ENCODE results near the gene PROM1. TPM values are rescaled to one million over a fixed set of nuclear protein-coding genes. Genes with fewer than 3 reads are reported as not detected.

Gene PROM1
- total RNA-seq, 4 donors from 2014 or later = 3.3 to 4.6 (median 4.0) TPM

DNA sequence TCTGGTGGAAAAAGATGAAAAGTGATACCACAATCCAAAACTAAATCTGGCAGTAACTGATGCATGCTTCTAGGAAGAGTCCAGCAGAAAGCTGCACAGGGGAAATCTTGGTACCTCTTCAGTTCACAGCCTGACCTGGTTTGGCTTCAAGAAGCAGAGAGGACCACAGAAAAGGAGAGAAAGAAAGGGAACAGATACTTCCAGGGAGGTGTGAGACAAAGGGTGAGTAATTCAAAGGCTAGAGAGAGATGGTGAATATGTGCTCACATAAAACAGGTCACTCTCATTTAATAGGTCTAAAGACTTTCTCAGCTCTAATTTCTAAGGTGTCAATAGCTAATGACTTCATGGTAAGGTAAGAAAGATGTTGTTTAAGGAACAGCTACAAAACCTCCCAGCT lies 132.0 kb downstream of the PROM1 start:
- Histone ChIP-seq H3K9me3 (no peaks in the 10 kb centered on the region), H3K36me3 (no peaks in the 10 kb centered on the region), H3K4me1 (peaks cover 0 to 7% (median 3%) of the 10 kb centered on the region in 4 donors), H3K27me3 (no peaks in the 10 kb centered on the region), H3K27ac (replicated peaks in 1 of 4) (no peak overlapping the region), H3K4me3 (no peak overlapping the region)
- no peak for DNase-seq (ENCODE audit: extremely low spot score)
- intact Hi-C loops (cut with DNase I) = no loop called here
- no peak for TF ChIP-seq EP300 (IDR thresholded peaks at IDR 0.05)
- TF ChIP-seq POLR2A (IDR thresholded peaks at IDR 0.05; ENCODE audit: low read depth) = no peak
- no peak for TF ChIP-seq POLR2AphosphoS5 (IDR thresholded peaks at IDR 0.05)
- TF ChIP-seq, protein P1, sequence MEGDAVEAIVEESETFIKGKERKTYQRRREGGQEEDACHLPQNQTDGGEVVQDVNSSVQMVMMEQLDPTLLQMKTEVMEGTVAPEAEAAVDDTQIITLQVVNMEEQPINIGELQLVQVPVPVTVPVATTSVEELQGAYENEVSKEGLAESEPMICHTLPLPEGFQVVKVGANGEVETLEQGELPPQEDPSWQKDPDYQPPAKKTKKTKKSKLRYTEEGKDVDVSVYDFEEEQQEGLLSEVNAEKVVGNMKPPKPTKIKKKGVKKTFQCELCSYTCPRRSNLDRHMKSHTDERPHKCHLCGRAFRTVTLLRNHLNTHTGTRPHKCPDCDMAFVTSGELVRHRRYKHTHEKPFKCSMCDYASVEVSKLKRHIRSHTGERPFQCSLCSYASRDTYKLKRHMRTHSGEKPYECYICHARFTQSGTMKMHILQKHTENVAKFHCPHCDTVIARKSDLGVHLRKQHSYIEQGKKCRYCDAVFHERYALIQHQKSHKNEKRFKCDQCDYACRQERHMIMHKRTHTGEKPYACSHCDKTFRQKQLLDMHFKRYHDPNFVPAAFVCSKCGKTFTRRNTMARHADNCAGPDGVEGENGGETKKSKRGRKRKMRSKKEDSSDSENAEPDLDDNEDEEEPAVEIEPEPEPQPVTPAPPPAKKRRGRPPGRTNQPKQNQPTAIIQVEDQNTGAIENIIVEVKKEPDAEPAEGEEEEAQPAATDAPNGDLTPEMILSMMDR (IDR thresholded peaks at IDR 0.05) = no peak

DNA sequence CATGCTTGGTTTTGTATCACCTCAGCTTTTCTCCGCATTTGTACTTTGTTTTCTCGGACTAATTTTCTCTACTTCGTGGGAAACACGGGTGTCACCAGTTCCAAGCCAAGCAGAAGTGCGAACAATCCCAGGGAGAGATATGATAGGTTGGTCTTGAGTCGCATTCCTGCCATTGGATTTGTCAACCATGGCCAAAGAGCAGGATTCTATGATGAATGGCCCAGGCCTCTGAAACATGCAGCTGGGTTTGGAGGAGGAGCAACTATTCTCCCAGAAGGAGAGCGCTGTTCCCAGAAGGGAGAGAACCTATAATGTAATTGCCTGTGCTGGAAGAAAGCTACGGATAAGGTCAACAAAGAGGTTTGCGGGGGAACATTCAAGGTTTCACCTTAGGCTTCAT lies 135.0 kb downstream of the PROM1 start:
- no peaks in the 10 kb centered on the region for H3K4me1 ChIP-seq
- TF ChIP-seq EP300 (IDR thresholded peaks at IDR 0.05) (no peak), POLR2A (IDR thresholded peaks at IDR 0.05; ENCODE audit: low read depth) (no peak), POLR2AphosphoS5 (IDR thresholded peaks at IDR 0.05) (no peak)
- TF ChIP-seq, protein P1 (IDR thresholded peaks at IDR 0.05) = no peak
- H3K36me3 ChIP-seq = no peaks in the 10 kb centered on the region
- intact Hi-C loops (cut with DNase I) = no loop called here
- H3K27ac ChIP-seq (replicated peaks in 1 of 4) = no peak overlapping the region
- H3K4me3 ChIP-seq = no peak overlapping the region
- DNase-seq (ENCODE audit: extremely low spot score) = no peak
- no peaks in the 10 kb centered on the region for H3K9me3 ChIP-seq
- H3K27me3 ChIP-seq = no peaks in the 10 kb centered on the region
- WGBS = 95% methylated on average over 9 of the region's 9 CpGs

DNA sequence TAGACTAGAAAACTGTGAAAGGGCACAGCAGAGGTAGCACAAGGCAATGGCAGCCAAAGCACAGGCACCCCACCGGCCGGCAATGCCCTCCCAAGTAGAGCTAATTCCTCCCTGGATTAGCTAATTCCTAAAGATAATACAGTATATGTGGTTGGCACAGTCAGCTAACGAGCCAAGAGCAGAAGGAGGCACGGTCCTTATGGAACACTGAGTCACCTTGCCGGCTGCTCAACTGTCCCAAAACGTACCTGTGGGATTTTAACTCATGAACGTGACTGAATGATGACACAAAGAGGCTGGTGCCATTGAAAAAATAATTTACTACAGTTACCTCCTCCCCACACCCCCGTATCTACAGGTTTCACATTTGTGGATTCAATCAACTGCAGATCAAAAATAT lies 136.1 kb downstream of the PROM1 start:
- no peaks in the 10 kb centered on the region for H3K27me3 ChIP-seq
- TF ChIP-seq EP300 (IDR thresholded peaks at IDR 0.05) = no peak
- no peak for TF ChIP-seq POLR2AphosphoS5 (IDR thresholded peaks at IDR 0.05)
- TF ChIP-seq, protein P1 (IDR thresholded peaks at IDR 0.05) = no peak
- TF ChIP-seq POLR2A (IDR thresholded peaks at IDR 0.05; ENCODE audit: low read depth) = no peak
- H3K4me1 ChIP-seq = no peaks in the 10 kb centered on the region
- intact Hi-C loops (cut with DNase I) = no loop called here
- no peak overlapping the region for H3K4me3 ChIP-seq
- no peaks in the 10 kb centered on the region for H3K9me3 ChIP-seq
- no peak for DNase-seq (ENCODE audit: extremely low spot score)
- no peak overlapping the region for H3K27ac ChIP-seq (replicated peaks in 1 of 4)
- 96% methylated on average over 8 of the region's 8 CpGs for WGBS
- H3K36me3 ChIP-seq = no peaks in the 10 kb centered on the region

DNA sequence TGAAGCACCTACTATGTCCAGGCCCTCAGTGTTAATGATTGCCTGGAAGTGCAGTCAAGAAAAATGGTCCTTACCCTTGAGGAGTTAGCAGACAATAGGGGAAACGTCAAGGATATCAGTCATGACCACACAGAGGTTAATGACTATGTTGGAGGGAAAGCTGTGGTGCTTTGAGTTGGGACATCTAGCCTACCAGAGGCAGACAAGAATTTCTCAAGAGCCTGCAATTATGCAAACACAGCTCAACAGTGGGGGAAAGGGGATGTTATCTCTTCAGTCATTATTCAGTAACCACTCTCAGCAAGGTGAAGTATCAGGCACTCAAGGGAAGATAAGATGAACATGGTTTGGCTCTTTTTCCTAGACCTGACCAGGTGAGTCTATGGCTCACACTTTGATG lies 138.3 kb downstream of the PROM1 start:
- Histone ChIP-seq H3K27me3 (no peaks in the 10 kb centered on the region), H3K4me3 (no peak overlapping the region), H3K9me3 (no peaks in the 10 kb centered on the region), H3K27ac (replicated peaks in 1 of 4) (no peak overlapping the region), H3K4me1 (no peaks in the 10 kb centered on the region), H3K36me3 (no peaks in the 10 kb centered on the region)
- DNase-seq (ENCODE audit: extremely low spot score) = no peak
- intact Hi-C loops (cut with DNase I) = no loop called here
- WGBS = 64% methylated on average over 1 of the region's 1 CpG
- TF ChIP-seq, protein P1 (IDR thresholded peaks at IDR 0.05) = no peak
- no peak for TF ChIP-seq POLR2AphosphoS5 (IDR thresholded peaks at IDR 0.05)

DNA sequence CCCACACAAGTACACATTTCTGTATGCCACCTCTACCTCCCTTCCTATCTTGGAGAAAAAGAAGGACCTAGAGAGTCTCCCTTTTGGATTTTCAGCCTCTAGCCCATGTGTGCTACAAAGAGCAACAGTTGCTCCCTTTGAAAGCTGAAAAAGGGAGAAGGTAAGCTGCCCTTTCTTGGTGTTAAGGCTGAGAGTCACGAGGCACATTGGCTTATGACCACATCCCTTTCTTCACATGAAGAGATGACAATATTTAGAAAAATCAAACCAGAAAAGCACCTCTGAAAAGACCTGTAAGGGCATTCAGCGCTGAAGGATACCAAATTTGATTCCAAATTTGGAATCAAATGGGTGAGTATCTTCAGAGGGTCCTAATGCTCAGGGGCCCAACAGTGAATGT lies 138.9 kb downstream of the PROM1 start:
- DNase-seq (ENCODE audit: extremely low spot score) = no peak
- Histone ChIP-seq H3K36me3 (no peaks in the 10 kb centered on the region), H3K9me3 (no peaks in the 10 kb centered on the region), H3K27ac (replicated peaks in 1 of 4) (no peak overlapping the region), H3K27me3 (no peaks in the 10 kb centered on the region), H3K4me3 (no peak overlapping the region), H3K4me1 (no peaks in the 10 kb centered on the region)
- WGBS = 92% methylated on average over 2 of the region's 2 CpGs
- TF ChIP-seq POLR2A (IDR thresholded peaks at IDR 0.05; ENCODE audit: low read depth) = no peak
- no peak for TF ChIP-seq POLR2AphosphoS5 (IDR thresholded peaks at IDR 0.05)
- TF ChIP-seq EP300 (IDR thresholded peaks at IDR 0.05) = no peak
- TF ChIP-seq, protein P1 (IDR thresholded peaks at IDR 0.05) = no peak
- intact Hi-C loops (cut with DNase I) = no loop called here
